Smooth muscle cell (in vitro differentiated cells): ENCODE measurements around the gene APP. TPM values are rescaled to one million over a fixed set of nuclear protein-coding genes. Genes with fewer than 3 reads are reported as not detected.

Source experiments
- DNase-seq: peaks from one replicate; lab custom pipeline; 2025; ENCODE audit not compliant: unreplicated experiment; lab: John Stamatoyannopoulos, UW
- H2AFZ ChIP-seq: fragments of 200-600 bp; sonication (generic); 2 replicates; pipeline ENCODE4 v1.6.0; 2016; ENCODE audit warnings: antibody characterized with exemption, low read depth, mild to moderate bottlenecking
- H3F3A ChIP-seq: fragments of 200-600 bp; sonication (generic); 2 replicates; pipeline ENCODE4 v1.6.0; 2017; ENCODE audit warnings: antibody characterized with exemption, low read depth
- H3K27ac ChIP-seq: fragments of 200-600 bp; sonication (generic); 2 replicates; pipeline ENCODE4 v1.5.1; 2016; ENCODE audit warnings: low read depth, mild to moderate bottlenecking
- H3K27me3 ChIP-seq: fragments of 200-600 bp; sonication (generic); 2 replicates; pipeline ENCODE4 v1.6.1; 2016; ENCODE audit warnings: low read depth, mild to moderate bottlenecking
- H3K36me3 ChIP-seq: fragments of 200-600 bp; sonication (generic); 2 replicates; pipeline ENCODE4 v1.5.1; 2016; ENCODE audit warnings: low read depth
- H3K4me1 ChIP-seq: fragments of 200-600 bp; sonication (generic); 2 replicates; pipeline ENCODE4 v1.5.1; 2016; ENCODE audit warnings: low read depth
- H3K4me2 ChIP-seq: fragments of 200-600 bp; sonication (generic); 2 replicates; pipeline ENCODE4 v1.6.0; 2016; ENCODE audit warnings: mild to moderate bottlenecking
- H3K4me3 ChIP-seq: fragments of 200-600 bp; sonication (generic); 2 replicates; pipeline ENCODE4 v1.5.1; 2016; ENCODE audit warnings: mild to moderate bottlenecking
- H3K79me2 ChIP-seq: fragments of 200-600 bp; sonication (generic); 2 replicates; pipeline ENCODE4 v1.6.0; 2016; ENCODE audit warnings: low read depth, mild to moderate bottlenecking
- H3K9ac ChIP-seq: fragments of 200-600 bp; sonication (generic); 2 replicates; pipeline ENCODE4 v1.6.0; 2016; ENCODE audit warnings: low read depth
- H3K9me3 ChIP-seq: fragments of 200-600 bp; sonication (generic); replicated peaks from 2 replicates; pipeline ENCODE4 v1.5.1; 2016; ENCODE audit warnings: low read depth
- H4K20me1 ChIP-seq: fragments of 200-600 bp; sonication (generic); 2 replicates; pipeline ENCODE4 v1.6.0; 2016; ENCODE audit warnings: low read depth
- CTCF ChIP-seq: fragments of 200-600 bp; sonication (generic); IDR thresholded peaks from 2 replicates; pipeline ENCODE4 v1.5.1; 2017; ENCODE audit warnings: borderline replicate concordance, mild to moderate bottlenecking, antibody characterized with exemption; ENCODE audit not compliant: insufficient read depth, poor library complexity, severe bottlenecking
- WGBS: methylation state at CpG from one replicate; pipeline ENCODE4 v1.1.7; 2016; ENCODE audit warnings: low lambda C conversion rate; 5-methylcytosine and 5-hydroxymethylcytosine counted together
- polyA plus RNA-seq: library from polyadenylated mRNA; unstranded; fragments of >200 nt; fragmentation: Nextera tagmentation; extraction: Ambion mirVana; gene quantifications from 2 replicates; pipeline ENCODE4 v1.2.1, GENCODE V29; 2016
- total RNA-seq: library from RNA; depleted of rRNA; stranded (reverse); fragments of >200 nt; gene quantifications from 2 replicates; pipeline ENCODE4 v1.2.3, GENCODE V29; 2014

APP gene
- total and polyA plus RNA-seq, 2 experiments from 2014 or later, result 65.3 to 459 TPM

GRCh38 chr21:25994758-25995163, 175.8 kb downstream of the APP start:
- Histone ChIP-seq H3K79me2 (no peaks in the 10 kb centered on the region), H3K4me1 (peaks cover 28% of the 10 kb centered on the region), H3K27me3 (no peaks in the 10 kb centered on the region), H3K27ac (no peak overlapping the region), H3K9ac (no peak overlapping the region), H3K4me3 (no peak overlapping the region), H2AFZ (no peak overlapping the region), H3K4me2 (no peak overlapping the region), H4K20me1 (peaks cover 32% of the 10 kb centered on the region), H3K36me3 (no peaks in the 10 kb centered on the region), H3F3A (no peaks in the 10 kb centered on the region), H3K9me3 (no peaks in the 10 kb centered on the region)
- 97% methylated on average over 1 of the region's 1 CpG for WGBS
- no peak for TF ChIP-seq CTCF
- no peak for DNase-seq

GRCh38 chr21:25988738-25989137, 181.8 kb downstream of the APP start:
- no peak overlapping the region for H3K9ac ChIP-seq
- H3K79me2 ChIP-seq, result no peaks in the 10 kb centered on the region
- H2AFZ ChIP-seq, result no peak overlapping the region
- peaks cover 8% of the 10 kb centered on the region for H3F3A ChIP-seq
- H3K4me1 ChIP-seq, result peaks cover 6% of the 10 kb centered on the region
- no peak overlapping the region for H3K4me3 ChIP-seq
- WGBS, result 97% methylated on average over 7 of the region's 7 CpGs
- no peaks in the 10 kb centered on the region for H4K20me1 ChIP-seq
- H3K36me3 ChIP-seq, result no peaks in the 10 kb centered on the region
- no peak overlapping the region for H3K27ac ChIP-seq
- no peak overlapping the region for H3K4me2 ChIP-seq
- TF ChIP-seq CTCF, result no peak
- no peaks in the 10 kb centered on the region for H3K27me3 ChIP-seq
- DNase-seq, result no peak
- H3K9me3 ChIP-seq, result no peaks in the 10 kb centered on the region

- no peak for DNase-seq
- Histone ChIP-seq H3F3A (peaks cover 8% of the 10 kb centered on the region), H3K27ac (no peak overlapping the region), H3K27me3 (no peaks in the 10 kb centered on the region), H4K20me1 (no peaks in the 10 kb centered on the region), H3K4me2 (no peak overlapping the region), H3K36me3 (no peaks in the 10 kb centered on the region), H3K4me1 (peaks cover 6% of the 10 kb centered on the region), H3K79me2 (no peaks in the 10 kb centered on the region), H2AFZ (no peak overlapping the region), H3K4me3 (no peak overlapping the region), H3K9me3 (no peaks in the 10 kb centered on the region), H3K9ac (no peak overlapping the region)
- WGBS, result 100% methylated on average over 2 of the region's 2 CpGs
- TF ChIP-seq CTCF, result no peak
Measured at GRCh38 chr21:25987531-25987930, 183.0 kb downstream of the APP start.

GRCh38 chr21:25986928-25987327, 183.6 kb downstream of the APP start:
- H4K20me1 ChIP-seq, result no peaks in the 10 kb centered on the region
- no peak for DNase-seq
- no peak overlapping the region for H3K4me3 ChIP-seq
- no peak overlapping the region for H3K9ac ChIP-seq
- no peaks in the 10 kb centered on the region for H3K9me3 ChIP-seq
- 100% methylated on average over 2 of the region's 2 CpGs for WGBS
- peaks cover 6% of the 10 kb centered on the region for H3K4me1 ChIP-seq
- no peak overlapping the region for H3K4me2 ChIP-seq
- H3K36me3 ChIP-seq, result peaks cover under 1% of the 10 kb centered on the region
- no peak overlapping the region for H3K27ac ChIP-seq
- TF ChIP-seq CTCF, result no peak
- no peak overlapping the region for H2AFZ ChIP-seq
- no peaks in the 10 kb centered on the region for H3K79me2 ChIP-seq
- peaks cover 8% of the 10 kb centered on the region for H3F3A ChIP-seq
- no peaks in the 10 kb centered on the region for H3K27me3 ChIP-seq
